Glutamatergic neuron (in vitro differentiated cells): ENCODE data around the gene GAB2. TPM values are rescaled to one million over a fixed set of nuclear protein-coding genes. Genes with fewer than 3 reads are reported as not detected.

Experiments
- DNase-seq: peaks from one replicate; pipeline ENCODE4 v3.0.0; 2022
- H3K27ac Mint-ChIP-seq: one replicate; pipeline ENCODE4 v1.8.0; 2020; ENCODE audit warnings: mild to moderate bottlenecking, mixed read lengths, inconsistent platforms; ENCODE audit not compliant: unreplicated experiment
- H3K27me3 Mint-ChIP-seq: one replicate; pipeline ENCODE4 v1.8.0; 2020; ENCODE audit warnings: mild to moderate bottlenecking, moderate library complexity, mixed read lengths, inconsistent platforms; ENCODE audit not compliant: unreplicated experiment
- H3K36me3 Mint-ChIP-seq: one replicate; pipeline ENCODE4 v1.8.0; 2020; ENCODE audit warnings: mild to moderate bottlenecking, mixed read lengths, inconsistent platforms; ENCODE audit not compliant: unreplicated experiment
- H3K4me1 Mint-ChIP-seq: one replicate; pipeline ENCODE4 v1.8.0; 2020; ENCODE audit warnings: mild to moderate bottlenecking, low read depth, mixed read lengths, inconsistent platforms; ENCODE audit not compliant: unreplicated experiment
- H3K4me3 Mint-ChIP-seq: one replicate; pipeline ENCODE4 v1.8.0; 2020; ENCODE audit warnings: mild to moderate bottlenecking, mixed read lengths, inconsistent platforms; ENCODE audit not compliant: unreplicated experiment
- H3K9me3 Mint-ChIP-seq: one replicate; pipeline ENCODE4 v1.8.0; 2020; ENCODE audit warnings: mild to moderate bottlenecking, moderate library complexity, mixed read lengths, inconsistent platforms; ENCODE audit not compliant: unreplicated experiment
- total RNA-seq: library from RNA; stranded (reverse); fragmentation: NEBNext Ultra II Directional; extraction: Animal tissue kit (Norgen Biotek cat#: 25700); gene quantifications from one replicate; pipeline ENCODE4 v1.2.1, GENCODE V29; 2021; ENCODE audit not compliant: unreplicated experiment
- TF ChIP-seq, protein P1 (sequence below): fragments of 200-600 bp; sonication (generic); IDR thresholded peaks from one replicate; pipeline ENCODE4 v1.5.0; 2021; ENCODE audit not compliant: partially characterized antibody, unreplicated experiment

Gene GAB2
- total RNA-seq, 1 donor from 2014 or later = 87.9 TPM

GRCh38 chr11:78459738-78460137, 42.1 kb upstream of the GAB2 start:
- H3K36me3 Mint-ChIP-seq = peaks cover 11% of the 10 kb centered on the region
- no peaks in the 10 kb centered on the region for H3K27me3 Mint-ChIP-seq
- H3K27ac Mint-ChIP-seq = no peak overlapping the region
- TF ChIP-seq, protein P1, sequence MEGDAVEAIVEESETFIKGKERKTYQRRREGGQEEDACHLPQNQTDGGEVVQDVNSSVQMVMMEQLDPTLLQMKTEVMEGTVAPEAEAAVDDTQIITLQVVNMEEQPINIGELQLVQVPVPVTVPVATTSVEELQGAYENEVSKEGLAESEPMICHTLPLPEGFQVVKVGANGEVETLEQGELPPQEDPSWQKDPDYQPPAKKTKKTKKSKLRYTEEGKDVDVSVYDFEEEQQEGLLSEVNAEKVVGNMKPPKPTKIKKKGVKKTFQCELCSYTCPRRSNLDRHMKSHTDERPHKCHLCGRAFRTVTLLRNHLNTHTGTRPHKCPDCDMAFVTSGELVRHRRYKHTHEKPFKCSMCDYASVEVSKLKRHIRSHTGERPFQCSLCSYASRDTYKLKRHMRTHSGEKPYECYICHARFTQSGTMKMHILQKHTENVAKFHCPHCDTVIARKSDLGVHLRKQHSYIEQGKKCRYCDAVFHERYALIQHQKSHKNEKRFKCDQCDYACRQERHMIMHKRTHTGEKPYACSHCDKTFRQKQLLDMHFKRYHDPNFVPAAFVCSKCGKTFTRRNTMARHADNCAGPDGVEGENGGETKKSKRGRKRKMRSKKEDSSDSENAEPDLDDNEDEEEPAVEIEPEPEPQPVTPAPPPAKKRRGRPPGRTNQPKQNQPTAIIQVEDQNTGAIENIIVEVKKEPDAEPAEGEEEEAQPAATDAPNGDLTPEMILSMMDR = no peak
- H3K4me3 Mint-ChIP-seq = no peak overlapping the region
- no peaks in the 10 kb centered on the region for H3K4me1 Mint-ChIP-seq
- H3K9me3 Mint-ChIP-seq = peaks cover 2% of the 10 kb centered on the region
- no peak for DNase-seq

GRCh38 chr11:78457448-78457847, 39.8 kb upstream of the GAB2 start:
- H3K4me3 Mint-ChIP-seq = no peak overlapping the region
- H3K36me3 Mint-ChIP-seq = peaks cover 7% of the 10 kb centered on the region
- H3K27me3 Mint-ChIP-seq = no peaks in the 10 kb centered on the region
- no peak overlapping the region for H3K27ac Mint-ChIP-seq
- no peaks in the 10 kb centered on the region for H3K4me1 Mint-ChIP-seq
- TF ChIP-seq, protein P1 = no peak
- no peak for DNase-seq
- H3K9me3 Mint-ChIP-seq = peaks cover 2% of the 10 kb centered on the region

- TF ChIP-seq, protein P1 = no peak
- Mint-ChIP-seq H3K27ac (no peak overlapping the region), H3K4me3 (no peak overlapping the region)
Observed at GRCh38 chr11:78453140-78453935, 35.7 kb upstream of the GAB2 start.

DNA sequence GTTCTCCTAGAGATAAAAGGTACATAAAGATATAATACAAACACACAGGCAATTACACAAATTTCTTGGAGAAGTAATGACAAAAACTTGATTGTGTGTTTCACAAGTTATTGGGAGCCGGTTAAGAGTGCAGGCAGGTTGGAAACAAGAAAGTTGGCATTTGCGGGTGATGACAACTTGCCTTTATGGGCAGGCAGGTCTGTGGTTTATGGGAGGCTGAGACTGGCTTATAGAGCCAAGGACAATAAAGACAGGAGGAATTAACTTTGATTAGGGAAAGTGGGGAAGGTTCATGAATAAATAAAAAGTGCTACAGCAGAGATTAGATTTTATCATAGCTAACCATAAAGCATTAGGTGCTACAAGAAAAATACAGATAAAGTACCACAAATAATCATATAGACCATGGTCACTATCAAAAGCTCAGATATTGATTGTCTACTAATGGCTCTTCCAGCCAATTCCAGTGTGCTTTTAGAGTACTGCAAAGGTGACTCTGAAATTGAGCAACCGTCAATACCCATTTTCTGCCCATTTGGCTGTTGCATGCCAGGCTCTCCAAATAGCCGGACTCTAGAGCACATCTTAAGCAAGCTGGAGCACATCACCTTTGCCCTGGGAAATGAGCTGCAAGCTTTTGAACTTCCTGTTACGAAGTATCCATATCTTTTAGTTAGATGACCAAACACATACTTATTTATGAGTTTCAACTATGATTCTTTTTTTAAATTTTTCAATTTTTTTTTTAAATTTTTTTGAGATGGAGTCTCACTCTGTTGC, 33.9 kb upstream of the GAB2 start:
- no peak overlapping the region for H3K4me3 Mint-ChIP-seq
- peaks cover 2% of the 10 kb centered on the region for H3K4me1 Mint-ChIP-seq
- H3K27ac Mint-ChIP-seq = no peak overlapping the region
- no peaks in the 10 kb centered on the region for H3K36me3 Mint-ChIP-seq
- no peak for DNase-seq
- H3K9me3 Mint-ChIP-seq = no peaks in the 10 kb centered on the region
- H3K27me3 Mint-ChIP-seq = no peaks in the 10 kb centered on the region
- TF ChIP-seq, protein P1 = no peak

More at GRCh38 chr11:78453140-78453935, 35.7 kb upstream of the GAB2 start:
- no peaks in the 10 kb centered on the region for H3K27me3 Mint-ChIP-seq
- H3K9me3 Mint-ChIP-seq = no peaks in the 10 kb centered on the region
- no peak for DNase-seq
- peaks cover 2% of the 10 kb centered on the region for H3K4me1 Mint-ChIP-seq
- H3K36me3 Mint-ChIP-seq = no peaks in the 10 kb centered on the region

DNA sequence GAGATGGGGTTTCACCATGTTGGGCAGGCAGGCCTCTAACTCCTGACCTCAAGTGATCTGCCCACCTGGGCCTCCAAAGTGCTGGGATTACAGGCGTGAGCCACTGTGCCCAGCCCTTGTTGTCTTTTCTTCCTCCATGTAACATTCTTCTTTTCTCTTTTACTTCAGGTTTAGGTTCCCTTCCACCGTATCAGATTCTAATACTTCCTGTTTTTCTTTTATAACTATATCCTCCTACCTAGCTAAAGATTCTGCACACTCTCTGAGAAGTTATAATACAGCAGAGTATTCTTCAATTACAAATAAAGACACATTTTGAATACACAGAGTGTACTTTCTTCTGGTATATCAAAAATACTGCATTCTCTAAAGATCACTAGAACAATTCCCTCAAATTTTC, 33.2 kb upstream of the GAB2 start:
- Mint-ChIP-seq H3K27ac (no peak overlapping the region), H3K9me3 (no peaks in the 10 kb centered on the region), H3K4me3 (no peak overlapping the region), H3K27me3 (no peaks in the 10 kb centered on the region), H3K36me3 (no peaks in the 10 kb centered on the region), H3K4me1 (peaks cover 2% of the 10 kb centered on the region)
- TF ChIP-seq, protein P1 = no peak
- no peak for DNase-seq
